VCaP (cell line): ENCODE results near the gene DCDC1.

Source experiments
- H3K27ac ChIP-seq: fragments of 450-650 bp; 2 replicates; pipeline ENCODE4 v1.5.1; 2017
- CTCF ChIP-seq: fragments of 450-650 bp; conservative IDR thresholded peaks from 2 replicates; pipeline ENCODE4 v1.5.1; 2017; ENCODE audit warnings: mild to moderate bottlenecking, moderate library complexity

Gene DCDC1

GRCh38 chr11:31106968-31107576 lies 262.5 kb downstream of the DCDC1 start:
- H3K27ac ChIP-seq = no peak overlapping the region
- TF ChIP-seq CTCF = peak; percentile 65

- no peak overlapping the region for H3K27ac ChIP-seq
Observed at GRCh38 chr11:31106326-31106725, 263.2 kb downstream of the DCDC1 start.

GRCh38 chr11:31102875-31103274 lies 266.7 kb downstream of the DCDC1 start:
- TF ChIP-seq CTCF = no peak
- no peak overlapping the region for H3K27ac ChIP-seq

More at GRCh38 chr11:31106326-31106725, 263.2 kb downstream of the DCDC1 start:
- no peak for TF ChIP-seq CTCF

GRCh38 chr11:31102316-31102715 lies 267.2 kb downstream of the DCDC1 start:
- H3K27ac ChIP-seq = no peak overlapping the region
- no peak for TF ChIP-seq CTCF

GRCh38 chr11:31096191-31096805 lies 273.2 kb downstream of the DCDC1 start:
- H3K27ac ChIP-seq = no peak overlapping the region
- TF ChIP-seq CTCF = no peak

GRCh38 chr11:31092638-31093037 lies 276.9 kb downstream of the DCDC1 start:
- TF ChIP-seq CTCF = no peak
- H3K27ac ChIP-seq = no peak overlapping the region

- no peak overlapping the region for H3K27ac ChIP-seq
- no peak for TF ChIP-seq CTCF
Observed at GRCh38 chr11:31089117-31089516, 280.4 kb downstream of the DCDC1 start.
